GM19438 (cell line): ENCODE results near the gene ITSN1.
"Not testable (repeated sequence)": the region's sequence is repeated elsewhere in the genome, so short reads cannot be mapped to it uniquely, and the experiment has no call there.

Source experiments
- ATAC-seq: cut with Tn5 transposase; IDR thresholded peaks from one replicate; pipeline ENCODE4 v1.9.1; 2021; ENCODE audit warnings: low read depth; ENCODE audit not compliant: unreplicated experiment

ITSN1 gene

DNA sequence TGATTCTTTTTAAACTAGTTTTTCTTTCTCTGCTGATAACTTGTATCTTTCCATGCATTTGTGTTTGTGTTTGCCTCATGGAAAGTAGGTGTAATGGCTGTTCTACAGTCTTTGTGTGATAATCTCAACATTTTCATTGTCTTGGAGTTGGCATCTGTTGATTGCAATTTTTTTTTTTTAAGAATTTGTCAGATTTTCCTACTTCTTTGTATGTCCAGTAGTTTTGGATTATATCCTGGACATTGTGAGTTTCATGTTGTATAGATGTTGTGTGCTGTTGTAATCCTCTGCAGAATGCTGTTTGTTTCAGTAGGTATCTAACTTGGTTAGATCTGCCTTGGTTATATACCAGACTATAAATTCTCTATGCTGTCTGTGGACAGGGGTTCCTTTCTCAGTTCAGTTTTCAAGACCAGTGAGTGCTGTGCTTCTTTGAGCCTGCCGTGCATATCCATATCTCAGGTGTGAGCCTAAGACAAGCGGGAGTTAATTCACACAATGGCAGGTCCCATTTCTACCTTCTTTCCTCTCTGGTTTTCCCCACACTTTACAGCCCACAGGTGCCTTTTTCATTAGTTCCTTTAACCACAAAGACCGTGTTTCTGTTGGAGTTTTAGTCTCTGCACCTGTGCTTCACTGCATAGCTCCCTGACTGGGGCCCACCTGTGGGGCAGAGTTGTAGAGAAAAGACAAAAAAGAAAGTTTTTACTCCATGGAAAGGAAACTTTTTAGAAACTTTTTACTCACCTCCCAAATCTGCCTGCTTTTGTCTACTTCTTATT is 69.9 kb downstream of the ITSN1 start:
- ATAC-seq: no peak

GRCh38 chr21:33721081-33721480 is 78.8 kb downstream of the ITSN1 start:
- ATAC-seq: no peak

GRCh38 chr21:33729139-33729538 is 86.8 kb downstream of the ITSN1 start:
- not testable (repeated sequence) for ATAC-seq

- no peak for ATAC-seq
These were observed 87.3 kb downstream of the ITSN1 start for GRCh38 chr21:33729641-33730040.

DNA sequence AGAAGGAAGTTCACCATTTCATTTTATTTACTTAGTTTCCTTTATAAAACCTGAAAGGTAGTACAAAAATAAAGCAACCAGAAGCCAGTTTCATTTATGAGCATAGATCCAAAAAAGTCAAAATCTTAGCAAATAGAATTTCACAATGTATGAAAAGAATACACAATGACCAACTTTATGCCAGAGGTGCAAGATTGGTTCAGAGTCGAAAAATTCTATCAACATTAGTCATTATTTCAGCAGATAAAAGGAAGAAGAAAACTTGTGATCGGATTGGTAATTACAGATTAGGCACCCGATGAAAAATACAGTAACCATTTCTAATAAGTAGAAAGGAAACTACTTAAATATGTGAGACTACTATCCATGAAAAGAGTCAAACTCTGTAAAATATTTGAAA is 89.1 kb downstream of the ITSN1 start:
- no peak for ATAC-seq

DNA sequence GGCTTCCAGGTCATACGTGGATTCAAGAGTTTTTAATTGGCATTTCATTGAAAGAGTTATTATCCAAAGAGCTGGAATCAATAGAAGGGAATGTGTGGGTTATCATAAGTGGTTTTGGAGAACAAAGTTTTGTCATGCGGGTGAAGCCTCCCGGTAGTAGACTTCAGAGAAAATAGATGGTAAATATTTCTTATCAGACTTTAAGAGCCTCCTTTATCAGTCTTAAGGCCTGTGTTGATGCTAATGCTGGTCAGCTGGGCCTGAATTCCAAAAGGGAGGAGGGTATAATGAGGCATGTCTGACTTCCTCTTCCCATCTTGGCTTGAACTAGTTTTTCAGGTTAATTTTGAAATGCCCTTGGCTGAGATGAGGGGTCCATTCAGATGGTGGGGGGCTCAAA is 89.7 kb downstream of the ITSN1 start:
- ATAC-seq: no peak

DNA sequence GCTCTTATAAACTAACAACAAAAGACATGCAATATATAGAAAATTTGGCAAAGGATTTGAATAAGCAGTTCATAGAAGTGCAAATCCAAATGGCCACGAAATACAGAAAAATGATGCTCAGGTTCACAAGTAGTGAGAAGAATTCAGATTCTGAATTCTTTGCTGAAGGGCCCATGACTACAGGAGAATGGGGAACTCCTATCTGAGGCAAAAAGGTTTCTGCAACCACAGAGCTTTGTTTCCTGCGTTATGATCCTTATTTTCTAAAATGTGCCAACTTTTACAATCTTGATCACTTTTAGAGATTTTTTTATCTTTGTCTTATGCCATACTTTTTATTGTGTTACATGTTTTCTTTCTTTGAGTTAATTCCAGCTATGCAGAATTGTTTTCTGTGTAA is 91.3 kb downstream of the ITSN1 start:
- ATAC-seq: no peak

DNA sequence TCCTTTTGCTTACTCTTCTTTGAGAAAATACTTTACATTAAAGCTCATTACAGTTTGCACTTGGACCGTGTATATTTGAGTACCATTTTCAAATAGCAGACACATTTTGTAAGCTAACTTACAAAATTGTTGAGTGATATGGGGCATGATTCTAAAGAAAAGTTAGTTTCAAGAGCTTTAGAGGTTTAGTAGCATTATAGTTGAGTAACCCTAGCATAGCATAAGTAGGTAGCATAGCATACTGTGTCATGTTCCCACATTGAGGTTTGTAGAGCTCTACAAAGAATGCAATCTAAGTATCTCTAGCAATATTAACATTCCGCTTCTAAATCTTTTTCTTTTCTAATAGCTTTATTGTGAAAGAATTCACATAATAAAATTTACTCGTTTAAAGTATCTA is 92.0 kb downstream of the ITSN1 start:
- ATAC-seq: no peak

GRCh38 chr21:33734818-33735217 is 92.5 kb downstream of the ITSN1 start:
- no peak for ATAC-seq

- ATAC-seq: no peak
These were observed 94.3 kb downstream of the ITSN1 start for GRCh38 chr21:33736569-33736968.

GRCh38 chr21:33739701-33740100 is 97.4 kb downstream of the ITSN1 start:
- ATAC-seq: no peak

- no peak for ATAC-seq
These were observed 105.1 kb downstream of the ITSN1 start for GRCh38 chr21:33747420-33747819.

- ATAC-seq: no peak
These were observed 106.6 kb downstream of the ITSN1 start for GRCh38 chr21:33748903-33749302.

DNA sequence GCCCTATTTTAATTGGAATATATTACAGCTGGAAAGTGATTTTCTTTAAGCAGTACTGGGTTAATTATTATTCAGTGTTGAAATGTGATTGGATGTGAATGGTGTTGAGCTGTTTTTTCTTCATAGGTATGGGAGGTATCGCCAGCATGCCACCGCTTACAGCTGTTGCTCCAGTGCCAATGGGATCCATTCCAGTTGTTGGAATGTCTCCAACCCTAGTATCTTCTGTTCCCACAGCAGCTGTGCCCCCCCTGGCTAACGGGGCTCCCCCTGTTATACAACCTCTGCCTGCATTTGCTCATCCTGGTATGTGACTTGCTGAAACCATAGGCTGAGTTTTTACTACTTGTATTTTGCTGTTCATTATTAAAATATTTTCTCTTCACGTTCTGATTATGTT is 107.7 kb downstream of the ITSN1 start:
- no peak for ATAC-seq

DNA sequence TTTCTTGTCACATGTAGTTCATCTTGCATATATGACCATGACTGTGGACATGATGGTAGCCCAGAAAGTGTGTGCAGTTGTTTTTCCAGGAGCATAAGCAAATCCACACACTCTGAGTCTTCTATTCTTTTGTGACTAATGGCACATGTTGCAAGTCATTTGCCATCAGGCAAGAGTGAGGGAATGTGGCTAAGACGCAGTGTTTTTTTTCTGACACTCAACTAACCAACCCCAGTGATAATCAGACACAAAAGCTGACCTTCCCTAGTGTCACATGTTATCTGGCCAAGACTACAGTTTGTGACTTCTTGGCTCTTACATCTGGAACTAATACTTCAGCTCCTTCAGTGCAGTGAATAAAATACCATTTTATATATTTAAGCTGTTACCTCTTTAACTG is 108.8 kb downstream of the ITSN1 start:
- no peak for ATAC-seq

DNA sequence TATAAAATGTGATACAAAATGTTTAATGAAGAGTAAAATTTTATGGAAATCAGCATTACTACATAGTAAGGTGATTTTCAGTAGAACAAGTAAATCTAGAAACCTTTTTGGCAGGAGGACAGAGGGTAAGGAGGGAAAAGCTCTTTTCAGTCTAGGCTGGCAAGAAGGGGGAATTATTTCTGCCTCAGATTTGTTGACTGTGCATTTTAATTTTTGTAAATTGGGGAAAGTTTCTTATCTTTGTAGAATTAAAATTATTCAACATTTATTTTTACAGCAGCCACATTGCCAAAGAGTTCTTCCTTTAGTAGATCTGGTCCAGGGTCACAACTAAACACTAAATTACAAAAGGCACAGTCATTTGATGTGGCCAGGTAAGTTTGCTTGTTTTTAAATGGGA is 109.2 kb downstream of the ITSN1 start:
- ATAC-seq: no peak

DNA sequence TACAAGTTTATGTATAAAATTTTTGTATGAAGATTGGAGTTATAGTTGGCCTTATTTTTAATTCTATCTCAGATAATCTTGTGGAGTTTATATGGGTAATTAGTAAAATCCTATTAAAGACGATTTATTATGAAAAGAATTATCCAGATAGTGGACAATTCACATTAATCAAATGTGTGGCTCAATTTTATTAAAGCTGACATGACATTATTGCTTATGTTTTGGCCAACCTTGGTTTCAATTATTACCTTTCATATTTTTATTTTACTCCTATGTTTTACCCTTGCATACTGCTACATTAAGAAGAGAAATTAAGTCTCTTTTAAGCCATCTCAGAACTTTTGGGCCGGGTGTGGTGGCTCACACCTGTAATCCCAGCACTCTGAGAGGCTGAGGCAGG is 110.0 kb downstream of the ITSN1 start:
- ATAC-seq: no peak

GRCh38 chr21:33753886-33754285 is 111.6 kb downstream of the ITSN1 start:
- no peak for ATAC-seq

DNA sequence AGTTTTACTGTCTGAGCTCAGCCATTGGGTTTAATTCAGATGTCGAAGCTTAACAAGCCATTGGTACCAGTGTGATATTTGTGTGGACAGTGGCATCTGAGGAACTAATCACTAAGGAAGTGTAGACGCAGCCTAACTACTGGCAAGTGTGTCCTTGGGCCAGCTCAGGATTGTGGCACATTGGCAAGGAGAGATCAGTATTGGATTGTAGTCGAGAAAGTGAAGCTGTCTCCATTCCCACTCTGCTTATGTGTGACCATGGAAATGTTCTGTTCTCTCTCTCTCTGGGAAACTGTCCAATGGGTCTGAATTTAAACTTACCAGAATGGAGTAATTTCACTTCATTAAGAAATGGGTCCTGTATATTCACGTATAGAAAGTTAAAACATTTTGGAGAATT is 112.2 kb downstream of the ITSN1 start:
- ATAC-seq: no peak

GRCh38 chr21:33755354-33755753 is 113.1 kb downstream of the ITSN1 start:
- ATAC-seq: no peak

DNA sequence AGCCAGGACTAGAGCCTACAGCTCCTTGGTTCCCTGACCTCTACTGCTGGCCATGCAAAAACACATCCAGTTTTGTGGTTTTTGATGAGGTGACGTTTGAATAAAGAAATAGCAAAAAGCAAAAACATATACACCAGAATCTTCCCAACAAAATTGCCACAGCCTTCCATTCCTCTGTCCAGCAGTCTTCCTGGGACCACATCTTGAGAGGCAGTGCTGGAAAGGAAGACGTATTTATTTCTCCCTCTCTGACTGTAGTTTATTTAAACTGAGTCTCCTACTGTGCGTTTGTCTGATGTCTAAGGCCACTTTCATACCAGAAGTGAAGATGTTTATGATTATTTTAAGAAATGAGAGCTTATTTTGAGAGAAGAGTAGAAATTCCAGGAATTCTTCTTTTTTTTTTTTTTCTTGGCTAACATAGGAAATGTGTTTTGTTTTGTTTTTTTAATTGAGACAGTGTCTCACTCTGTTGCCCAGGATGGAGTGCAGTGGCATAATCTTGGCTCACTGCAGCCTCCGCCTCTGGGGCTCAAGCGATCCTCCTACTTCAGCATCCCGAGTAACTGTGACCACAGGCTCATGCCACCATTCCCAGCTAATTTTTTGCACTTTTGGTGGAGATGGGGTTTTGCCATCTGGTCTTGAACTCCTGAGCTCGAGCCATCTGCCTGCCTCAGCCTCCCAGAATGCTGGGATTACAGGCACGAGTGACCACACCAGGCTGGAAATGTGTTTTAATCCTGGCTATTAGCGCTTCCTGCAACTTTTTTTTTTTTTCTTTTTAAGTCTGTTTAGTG is 118.5 kb downstream of the ITSN1 start:
- no peak for ATAC-seq

- no peak for ATAC-seq
These were observed 119.2 kb downstream of the ITSN1 start for GRCh38 chr21:33761441-33762036.
